Activated T-cell treated with anti-CD3 and anti-CD28 coated beads for 24 hours (primary cell): Measurements from ENCODE around the gene TTC19.
A peak's percentile ranks its signal among the peaks of the same experiment; 100 is the strongest.
"Not testable (repeated sequence)": the region's sequence is repeated elsewhere in the genome, so short reads cannot be mapped to it uniquely, and the experiment has no call there.

Experiments
- DNase-seq: peaks from one replicate; pipeline ENCODE4 v3.0.0-alpha.2; 2020; ENCODE audit warnings: low read depth

The TTC19 gene

DNA sequence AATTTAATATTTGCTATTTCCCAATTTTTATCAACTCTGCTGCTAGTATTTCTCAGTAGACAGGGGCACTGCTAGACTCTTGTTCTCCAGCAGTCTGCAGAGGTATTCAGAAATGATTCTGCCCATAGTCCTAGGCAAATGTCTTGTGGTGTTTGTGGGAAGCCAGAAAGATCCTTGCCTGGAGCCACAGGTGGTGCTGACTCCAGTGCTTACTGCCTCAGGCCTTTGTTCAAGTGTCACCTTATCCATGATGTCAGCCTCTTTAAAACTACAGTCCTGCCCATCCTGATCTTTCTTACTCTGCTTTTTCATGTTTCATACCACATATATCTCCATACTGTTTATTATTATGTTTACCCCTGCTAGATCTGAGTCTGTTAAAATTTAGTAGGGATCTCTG, 26.6 kb upstream of the TTC19 start:
- no peak for DNase-seq

DNA sequence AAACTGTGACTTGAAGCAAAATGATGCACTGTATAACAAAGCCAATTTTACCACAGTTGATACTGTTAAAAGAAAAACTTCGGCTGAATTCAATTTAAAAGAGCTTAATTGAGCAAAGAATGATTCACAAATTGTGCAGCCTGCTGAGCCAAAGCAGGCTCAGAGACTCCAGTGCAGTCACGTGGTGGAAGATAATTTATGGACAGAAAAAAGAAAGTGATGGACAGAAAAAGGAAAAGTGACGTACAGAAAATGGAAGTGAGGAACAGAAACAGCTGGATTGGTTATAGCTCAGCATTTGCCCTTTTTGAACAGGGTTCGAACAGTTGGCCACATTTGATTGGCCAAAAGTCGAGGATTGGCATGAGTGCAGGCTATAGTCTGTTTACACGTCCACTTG, 25.8 kb upstream of the TTC19 start:
- DNase-seq = no peak

DNA sequence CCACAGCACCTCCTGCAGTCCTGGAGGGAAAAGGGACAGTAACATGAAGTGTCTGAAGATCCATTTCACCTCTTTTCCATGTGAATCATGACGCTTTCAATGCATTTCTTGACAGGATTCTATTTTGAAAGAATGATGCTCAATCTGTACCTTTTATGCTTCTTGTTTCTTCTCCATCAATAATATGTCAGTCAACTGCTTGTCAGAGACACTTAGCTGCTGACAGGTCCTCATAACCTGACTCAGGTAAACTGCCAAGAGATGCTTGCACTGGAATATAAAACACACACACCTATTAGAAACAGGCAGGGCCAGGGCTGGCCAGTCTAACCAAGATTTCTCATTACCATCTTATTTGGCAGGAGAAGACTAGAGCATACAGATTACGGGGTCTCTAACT, 21.7 kb upstream of the TTC19 start:
- DNase-seq = no peak

DNA sequence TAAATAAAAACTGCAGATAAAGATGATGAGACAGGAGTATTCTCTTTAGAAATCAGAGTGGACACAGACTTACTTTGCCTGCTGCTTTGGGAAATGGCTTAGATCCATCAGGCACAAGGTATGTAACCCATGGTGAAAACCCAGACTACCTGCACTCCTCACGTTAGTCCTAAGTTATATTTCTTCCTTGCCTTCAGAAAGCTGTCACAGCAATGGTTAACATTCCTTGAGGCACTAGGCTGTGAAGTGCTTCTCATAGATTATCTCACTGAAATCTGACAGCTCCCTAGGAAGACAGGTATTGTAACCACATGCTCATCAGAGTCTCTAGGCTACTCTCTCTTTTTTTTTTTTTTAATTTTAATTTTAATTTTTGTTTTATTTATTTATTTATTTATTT, 21.0 kb upstream of the TTC19 start:
- no peak for DNase-seq

DNA sequence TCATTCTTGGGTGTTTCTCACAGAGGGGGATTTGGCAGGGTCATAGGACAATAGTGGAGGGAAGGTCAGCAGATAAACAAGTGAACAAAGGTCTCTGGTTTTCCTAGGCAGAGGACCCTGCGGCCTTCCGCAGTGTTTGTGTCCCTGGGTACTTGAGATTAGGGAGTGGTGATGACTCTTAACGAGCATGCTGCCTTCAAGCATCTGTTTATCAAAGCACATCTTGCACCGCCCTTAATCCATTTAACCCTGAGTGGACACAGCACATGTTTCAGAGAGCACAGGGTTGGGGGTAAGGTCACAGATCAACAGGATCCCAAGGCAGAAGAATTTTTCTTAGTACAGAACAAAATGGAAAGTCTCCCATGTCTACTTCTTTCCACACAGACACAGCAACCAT, 20.6 kb upstream of the TTC19 start:
- DNase-seq = not testable (repeated sequence)

DNA sequence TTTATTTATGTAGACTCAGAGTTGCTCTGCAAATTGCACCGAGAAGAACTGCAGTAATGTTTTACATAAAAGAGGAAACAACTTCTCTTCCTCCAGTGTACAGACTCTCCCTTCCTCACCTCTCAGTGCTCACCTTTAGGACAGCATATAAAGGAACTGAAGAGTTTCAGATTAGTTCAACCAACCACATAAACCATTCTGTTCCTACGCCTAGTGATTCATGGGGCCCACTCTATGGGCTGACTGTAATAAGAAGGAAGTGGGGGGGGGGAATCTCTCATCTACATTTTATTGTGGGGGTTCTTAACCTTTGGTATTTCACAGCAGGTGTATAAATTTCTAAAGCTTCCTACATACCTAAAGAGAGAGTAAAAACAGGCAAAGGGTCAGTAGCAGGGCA, 18.4 kb upstream of the TTC19 start:
- peak; percentile 42 for DNase-seq

DNA sequence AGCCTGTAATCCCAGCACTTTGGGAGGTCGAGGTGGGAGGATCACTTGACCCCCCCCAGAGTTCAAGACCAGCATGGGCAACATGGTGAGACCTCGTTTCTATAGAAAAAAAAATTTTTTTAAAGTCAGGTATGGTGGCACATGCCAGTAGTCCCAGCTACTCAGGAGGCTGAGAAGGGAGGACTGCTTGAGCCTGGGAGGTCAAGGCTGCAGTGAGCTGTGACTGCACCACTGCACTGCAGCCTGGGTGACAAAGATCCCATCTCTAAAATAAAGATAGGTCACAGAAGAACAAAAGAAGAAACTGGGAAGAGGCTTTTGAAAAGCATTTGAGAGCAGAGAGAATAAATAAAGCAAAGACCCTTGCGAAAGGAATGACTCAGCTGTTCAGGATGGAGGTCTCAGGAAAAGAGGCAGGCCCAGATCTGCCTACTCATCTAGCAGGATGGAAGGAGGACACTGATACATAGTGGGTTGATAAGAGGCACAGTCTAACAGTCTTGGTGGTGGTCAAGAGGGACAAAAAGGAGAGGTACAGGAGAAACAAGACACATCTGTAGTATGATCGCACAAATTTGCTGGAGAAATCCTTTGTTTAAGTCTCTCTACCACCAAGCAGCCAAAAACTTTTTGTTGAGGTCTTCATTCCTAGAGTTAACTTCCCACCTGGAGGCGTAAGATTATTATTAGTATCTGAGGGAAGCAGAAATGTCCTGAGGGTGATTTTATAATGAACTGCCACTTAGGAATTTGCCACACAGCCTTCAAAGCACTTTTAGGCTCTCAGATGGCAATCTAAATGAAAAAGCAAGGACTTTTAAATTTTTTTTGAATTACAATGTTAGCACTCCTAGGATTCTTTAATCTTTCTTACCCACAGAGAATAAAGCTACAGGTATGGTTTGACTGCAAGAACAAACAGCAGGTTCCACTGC, 17.7 kb upstream of the TTC19 start:
- DNase-seq = no peak

DNA sequence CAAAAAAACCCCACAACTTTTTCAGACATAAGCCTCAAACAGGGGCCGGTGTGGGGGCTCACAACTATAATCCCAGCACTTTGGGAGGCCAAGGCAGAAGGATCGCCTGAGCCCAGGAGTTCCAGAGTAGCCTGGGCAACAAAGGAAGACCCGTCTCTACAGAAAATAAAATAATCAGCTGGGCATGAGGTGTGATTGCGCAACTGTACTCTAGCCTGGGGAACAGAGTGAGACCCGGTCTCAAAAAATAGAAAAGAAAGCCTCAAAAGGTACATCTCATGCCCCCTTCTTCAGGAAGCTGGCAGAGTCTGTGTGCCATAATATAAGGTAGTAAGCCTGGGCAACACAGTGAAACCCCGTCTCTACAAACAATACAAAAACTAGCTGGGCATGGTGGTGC, 3.3 kb upstream of the TTC19 start:
- DNase-seq = no peak

DNA sequence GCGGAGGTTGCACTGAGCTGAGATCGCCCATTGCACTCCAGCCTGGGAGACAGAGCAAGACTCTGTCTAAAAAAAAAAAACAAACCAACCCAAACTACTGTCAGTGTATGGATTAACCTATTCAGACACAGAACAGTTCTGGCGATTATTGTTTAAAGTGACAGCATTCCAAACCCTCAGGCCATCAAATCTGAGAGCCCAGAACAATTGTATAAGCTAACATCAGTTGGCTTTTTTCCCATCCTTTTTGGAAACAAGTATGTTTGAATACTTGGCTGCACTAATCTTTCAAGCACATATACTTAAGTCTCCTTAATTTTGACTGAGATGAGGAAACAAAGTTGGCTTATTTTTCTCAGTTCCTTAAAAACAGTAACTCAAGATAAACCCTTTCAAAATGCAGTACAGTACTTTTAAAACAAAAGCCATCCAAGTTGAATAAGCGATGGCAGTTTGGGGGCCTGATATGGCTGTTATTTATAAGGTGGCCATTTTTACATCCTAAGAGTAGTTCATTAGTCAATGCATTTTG, 1.5 kb upstream of the TTC19 start:
- DNase-seq = no peak

DNA sequence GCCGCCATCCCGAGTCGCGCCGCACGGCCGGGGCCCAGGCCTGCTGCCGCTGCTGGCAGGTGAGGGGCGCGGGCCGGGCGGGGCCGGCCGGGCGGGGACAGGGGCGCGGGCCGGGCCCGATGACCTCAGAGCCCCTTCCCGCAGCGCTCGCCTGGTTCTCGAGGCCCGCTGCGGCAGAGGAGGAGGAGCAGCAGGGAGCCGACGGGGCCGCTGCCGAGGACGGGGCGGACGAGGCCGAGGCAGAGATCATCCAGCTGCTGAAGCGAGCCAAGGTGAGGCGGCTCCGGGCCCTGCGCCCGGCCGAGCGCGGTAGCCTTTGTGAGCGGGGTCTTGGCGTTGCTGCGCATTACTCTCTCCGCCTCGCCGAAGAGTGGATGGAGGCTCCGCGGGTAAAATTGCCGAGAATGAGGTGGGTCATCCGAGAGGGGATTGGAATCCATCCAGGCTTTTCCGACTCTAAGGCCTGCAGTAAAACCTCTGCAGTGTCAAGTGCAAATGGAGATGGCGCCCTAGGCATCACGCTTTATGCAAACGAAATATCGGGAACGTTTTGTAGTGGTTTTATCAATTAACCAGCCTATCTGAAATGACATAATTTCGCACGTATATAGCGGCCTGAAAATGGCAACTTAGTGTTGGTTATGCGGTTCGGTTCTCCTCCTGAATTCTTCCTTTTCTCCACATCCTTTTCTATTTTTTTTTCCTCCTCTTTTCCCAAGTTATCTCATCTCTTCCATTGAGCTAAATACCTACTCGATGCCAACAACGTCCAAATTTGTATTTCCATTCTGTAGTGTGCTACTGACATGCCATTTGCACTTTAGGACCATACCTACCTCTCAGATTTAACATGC, 577 bp downstream of the TTC19 start:
- no peak for DNase-seq

DNA sequence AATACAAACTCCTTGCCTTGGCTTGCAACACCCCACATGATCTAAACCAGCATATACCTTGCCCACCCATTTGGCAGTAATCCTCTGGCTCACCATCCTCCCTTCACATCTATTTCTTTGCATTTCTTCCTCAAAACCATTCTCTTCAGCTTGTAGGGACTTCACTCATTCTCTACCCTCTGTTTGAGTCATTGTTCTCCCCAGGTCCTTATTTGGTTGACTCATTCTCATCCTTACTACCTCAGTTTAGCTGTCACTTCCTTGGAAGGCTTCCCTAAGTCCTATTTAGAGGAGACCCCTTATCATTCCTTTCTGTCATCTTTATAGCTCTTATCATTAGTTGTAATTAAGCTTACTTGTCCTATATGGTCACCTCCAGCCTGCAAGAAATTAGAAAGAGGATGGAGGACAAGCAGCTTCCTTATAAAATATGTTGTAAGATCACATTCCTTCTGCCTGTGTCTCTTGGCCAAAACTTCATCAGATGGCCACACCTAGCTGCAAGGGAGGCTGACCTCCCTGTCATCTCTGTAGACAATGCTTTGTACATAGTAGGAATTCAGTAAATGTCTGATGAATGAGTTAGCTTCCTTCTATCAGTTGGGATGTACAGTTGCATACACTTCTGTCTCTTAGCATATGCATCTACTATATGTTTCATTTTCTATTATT, 1.7 kb downstream of the TTC19 start:
- DNase-seq = no peak

DNA sequence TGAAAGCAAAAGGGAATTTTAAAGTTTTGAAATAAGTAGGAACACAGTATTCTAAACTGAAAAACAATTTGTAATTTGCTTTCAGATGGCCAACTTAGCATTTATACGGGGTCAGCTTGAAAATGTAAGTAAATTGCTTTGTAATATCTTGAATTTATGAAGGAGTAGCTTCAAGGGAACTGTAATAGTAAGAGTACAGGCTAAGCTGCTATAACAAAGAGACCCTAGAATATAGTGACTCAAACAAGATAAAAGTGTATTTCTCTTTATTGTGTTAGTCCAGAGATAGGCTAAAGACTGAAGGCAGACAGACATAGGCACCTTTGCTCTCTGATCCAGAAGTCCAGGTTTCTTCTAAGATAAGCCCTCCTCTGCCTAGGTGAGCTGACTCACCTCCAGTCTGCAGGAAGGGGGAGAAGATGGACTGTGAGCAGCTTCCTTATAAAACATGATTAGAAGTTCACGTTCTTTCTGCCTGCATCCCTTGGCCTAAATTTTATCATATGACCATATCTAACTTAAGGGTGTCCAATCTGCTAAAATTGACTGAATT, 3.2 kb downstream of the TTC19 start:
- no peak for DNase-seq

DNA sequence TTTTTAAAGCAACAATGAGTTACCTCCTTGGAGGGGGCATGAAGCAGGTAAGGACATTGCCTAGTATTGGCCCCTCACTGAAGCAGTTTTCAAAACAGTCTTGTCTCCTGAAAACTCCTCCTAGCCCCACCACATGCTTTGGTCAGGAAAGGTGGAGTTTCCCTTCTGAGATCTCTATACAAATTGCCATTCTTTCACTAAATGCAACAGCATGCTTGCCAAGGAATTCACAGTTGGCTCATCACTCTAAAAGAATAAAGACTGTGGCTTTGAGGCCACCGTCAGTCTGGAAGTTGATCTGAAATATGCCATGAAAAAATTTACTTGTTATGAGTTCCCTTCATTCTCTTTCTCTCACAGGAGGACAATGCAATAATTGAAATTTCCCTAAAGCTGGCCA, 4.2 kb downstream of the TTC19 start:
- DNase-seq = no peak

DNA sequence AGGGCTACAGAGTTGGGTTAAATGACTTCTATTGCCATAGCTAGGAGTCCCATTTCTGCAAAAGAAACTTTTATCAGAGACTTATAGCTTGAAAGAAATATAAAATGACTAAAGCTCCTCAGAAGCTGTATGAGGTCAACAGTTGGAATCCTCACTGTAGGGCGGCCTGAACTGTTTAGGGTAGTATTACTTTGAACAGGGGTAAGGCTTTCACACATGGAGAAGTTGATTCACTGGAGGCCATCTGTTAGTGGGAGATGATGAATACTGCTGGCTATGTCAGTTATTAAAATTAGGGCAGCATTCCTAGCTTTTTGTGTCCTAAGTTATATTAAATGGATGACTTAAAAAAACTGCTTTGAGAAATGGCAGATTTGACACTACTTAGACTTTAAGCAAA, 6.0 kb downstream of the TTC19 start:
- DNase-seq = no peak

DNA sequence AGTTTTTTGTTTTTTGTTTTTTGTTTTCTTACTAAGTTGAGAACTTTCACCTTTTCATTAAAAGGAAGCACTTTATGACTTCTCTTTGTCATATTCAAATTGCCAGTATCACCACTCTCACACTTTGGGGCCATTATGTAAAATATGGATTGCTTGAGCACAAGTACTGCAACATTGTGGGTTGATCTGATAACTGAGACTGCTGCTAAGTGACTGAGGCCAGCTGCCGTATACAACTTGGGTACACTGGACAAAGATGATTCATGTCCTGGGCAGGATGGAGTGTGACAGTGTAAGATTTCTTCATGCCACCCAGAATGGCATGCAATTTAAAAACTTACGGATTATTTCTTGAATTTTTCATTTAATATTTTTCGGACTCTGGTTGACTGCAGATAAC, 7.8 kb downstream of the TTC19 start:
- DNase-seq = no peak

DNA sequence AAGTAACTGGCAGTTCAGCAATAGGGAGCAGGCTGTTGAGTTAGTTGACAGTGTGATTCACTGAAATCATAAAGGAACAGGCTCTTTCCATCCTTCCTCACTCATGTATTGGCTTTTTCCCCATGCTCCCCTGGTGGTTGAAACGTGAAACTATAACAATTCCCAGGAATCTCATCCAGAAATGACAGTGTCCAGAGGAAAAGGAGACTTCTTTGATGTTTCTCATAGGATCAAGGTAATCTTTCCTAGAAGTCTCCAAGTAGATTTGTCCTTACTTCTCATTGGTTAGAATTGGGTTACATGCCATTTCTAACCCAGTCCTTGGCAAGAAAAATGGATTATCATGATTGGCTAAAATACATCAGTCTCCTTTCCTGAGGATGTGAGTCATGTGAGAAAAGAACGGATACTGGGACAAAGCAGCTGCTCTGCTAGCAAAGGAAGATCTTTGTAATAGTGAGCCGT, 14.4 kb downstream of the TTC19 start:
- DNase-seq = no peak

DNA sequence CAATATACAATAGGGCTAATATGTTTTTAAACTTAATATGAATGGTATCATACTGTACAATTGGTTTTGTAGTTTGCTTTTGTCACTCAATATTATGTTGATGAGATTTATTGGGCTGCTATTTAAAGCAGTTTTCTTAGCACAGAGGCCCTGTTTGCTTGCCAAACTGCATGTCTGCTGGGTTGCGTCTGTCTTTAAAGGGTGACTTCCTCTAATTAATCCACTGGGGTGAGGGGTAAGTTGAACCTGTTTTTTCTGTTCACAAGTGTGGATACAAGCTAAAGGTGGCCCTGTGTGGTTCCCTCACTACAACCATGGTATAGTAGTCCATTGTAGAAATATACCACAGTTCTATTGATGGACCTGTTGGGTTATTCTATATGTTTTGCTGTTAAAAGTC, 19.7 kb downstream of the TTC19 start:
- no peak for DNase-seq

DNA sequence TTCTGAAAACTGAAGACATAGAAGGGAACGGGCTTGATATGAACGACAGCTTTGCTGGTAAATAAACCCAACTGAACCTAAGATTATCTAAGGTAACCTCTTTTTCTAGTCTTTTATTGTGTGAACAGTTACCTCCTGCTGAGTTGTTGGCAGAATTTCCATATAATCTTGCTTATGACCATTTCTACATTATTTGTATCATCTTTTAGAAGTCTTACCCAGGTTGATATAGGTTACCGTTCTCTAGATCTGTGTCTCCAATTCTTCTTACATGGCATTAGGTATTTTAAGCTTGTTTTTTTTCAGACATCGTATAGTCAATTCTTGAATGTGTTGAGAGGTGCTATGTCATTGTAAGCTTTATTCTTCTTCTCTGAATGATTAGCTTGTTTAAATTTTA, 24.3 kb downstream of the TTC19 start:
- DNase-seq = no peak

DNA sequence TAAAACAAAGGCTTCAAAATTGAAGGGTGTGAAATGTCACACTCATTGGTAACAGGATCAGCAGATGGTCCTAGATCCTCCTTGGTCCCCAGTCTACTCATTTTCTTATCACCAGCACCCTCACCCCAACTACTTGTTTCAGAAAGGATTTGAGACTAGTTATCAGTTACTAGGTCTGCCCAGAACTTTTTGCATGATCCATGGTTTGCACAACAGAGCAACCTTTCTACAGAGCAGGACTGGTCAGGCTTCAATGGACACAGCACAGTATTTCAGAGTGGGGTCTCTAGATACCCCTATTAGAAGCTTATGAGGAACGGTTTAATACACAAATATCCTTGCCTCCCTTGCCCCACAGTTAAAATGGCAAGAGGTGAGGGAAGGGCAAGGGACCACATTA, 25.6 kb downstream of the TTC19 start:
- DNase-seq = no peak

DNA sequence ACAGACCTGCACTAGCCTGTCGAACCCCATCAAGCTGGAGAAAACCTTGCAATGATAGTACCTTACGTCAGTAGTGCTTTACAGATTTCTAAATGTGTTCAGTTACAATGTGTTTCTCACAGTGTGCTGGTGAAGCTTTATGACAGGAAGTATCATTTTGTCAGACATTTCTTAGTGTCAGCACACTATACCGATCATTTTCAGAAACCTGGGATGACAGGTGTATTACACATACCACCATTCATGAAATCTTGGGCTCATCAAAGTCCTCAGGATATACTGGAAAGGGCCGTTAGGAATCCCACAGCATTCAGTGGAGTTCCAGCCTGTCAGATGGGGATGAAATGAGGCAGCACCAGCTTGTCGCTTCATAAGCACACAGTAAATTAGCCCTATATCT, 27.3 kb downstream of the TTC19 start:
- no peak for DNase-seq

DNA sequence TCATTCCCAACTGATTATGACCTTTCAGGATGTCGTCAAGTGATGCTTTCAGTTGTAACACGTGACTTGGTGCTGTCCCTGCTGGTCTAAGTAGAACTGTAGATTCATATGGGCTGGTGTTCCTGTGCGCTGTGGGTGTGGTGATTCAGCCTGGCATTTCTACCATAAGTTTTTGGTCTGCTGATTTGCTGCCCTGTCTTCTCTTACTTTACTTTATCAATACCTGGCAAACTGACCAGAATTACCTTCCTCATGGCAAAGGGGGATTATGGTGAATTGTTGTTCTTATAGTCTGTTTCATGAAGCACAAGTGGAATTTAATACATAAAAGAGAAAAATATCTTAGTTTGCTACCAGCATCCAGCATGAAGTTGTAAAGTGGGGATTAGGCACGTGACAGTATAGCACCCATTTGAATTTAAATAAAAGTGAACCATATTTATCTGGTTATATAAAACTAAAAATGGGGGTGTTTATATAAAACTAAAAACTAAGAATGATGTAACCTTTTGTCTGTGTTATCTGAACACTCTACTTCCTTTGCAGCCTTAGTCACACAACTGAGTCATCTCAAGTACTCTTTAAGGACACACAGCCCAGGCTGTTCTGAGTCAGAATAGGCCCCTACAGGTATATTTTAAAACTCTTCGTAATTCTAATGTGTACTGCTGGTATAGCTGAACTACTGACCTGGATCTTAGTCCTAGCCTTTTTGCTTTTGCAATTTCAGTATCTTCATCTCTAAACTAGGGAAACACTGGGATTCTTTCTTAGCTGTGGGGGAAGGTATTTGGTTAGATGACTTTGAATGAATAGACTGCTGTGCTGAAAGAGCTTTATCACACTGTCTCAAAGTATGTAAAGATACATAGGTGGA, 28.3 kb downstream of the TTC19 start:
- peak; percentile 52 for DNase-seq
